ENCODE data around the gene FAM50B.

The FAM50B gene

DNA sequence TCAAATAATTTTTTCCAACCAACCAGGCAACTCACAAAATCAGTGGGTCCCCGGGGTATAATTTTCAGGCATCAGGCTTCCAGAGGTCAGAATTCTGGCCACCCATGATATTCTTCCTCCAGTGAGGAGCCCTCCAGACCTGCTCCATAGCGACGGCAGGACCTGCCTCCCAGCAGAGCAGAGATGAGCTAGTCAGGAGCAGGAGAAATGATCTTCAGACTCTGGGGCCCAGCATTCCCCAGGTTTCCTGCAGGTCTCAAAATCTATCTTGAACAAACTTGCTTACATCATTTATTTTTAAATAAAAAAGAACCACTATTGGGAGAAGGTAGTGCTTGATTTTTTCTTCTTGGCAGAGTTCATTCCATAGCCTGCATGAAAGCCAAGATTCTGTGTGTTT is 44.7 kb downstream of the FAM50B start:
- no peak for DNase-seq (ENCODE audit: low spot score)

DNA sequence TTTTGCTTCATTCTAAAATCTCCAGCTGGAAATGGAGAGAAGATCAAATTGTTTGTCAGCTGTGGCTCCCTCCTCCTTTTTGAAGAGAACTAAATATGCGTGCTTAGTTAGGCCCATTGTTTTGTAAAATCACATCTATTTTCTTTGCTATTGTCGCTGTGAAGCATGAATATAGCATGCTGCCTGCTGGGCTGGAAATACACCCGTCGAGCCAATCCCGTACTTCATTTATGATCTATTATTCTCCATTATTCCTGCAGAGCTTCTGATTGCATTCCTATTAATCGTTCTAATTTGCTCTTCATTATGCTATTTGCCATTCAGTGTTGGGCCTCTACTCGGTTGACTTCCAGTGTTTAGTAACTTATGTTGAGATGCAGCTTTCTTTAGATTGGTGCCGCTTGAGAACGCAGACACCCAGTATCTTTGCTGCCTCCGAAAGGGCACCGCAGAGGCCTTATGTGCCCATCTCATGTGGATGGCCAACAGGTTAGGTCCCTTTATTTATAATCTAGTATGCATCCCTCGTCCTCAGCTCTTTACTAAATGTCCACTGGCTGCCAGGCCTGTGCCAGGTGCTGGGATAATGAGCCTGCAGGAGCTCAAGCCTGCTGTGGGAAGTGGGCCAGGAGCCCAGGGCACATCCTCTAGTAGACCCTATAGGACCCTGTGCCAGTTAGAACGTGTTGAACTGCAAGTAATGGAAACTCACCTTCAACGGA is 45.6 kb downstream of the FAM50B start:
- no peak for DNase-seq (ENCODE audit: low spot score)

DNA sequence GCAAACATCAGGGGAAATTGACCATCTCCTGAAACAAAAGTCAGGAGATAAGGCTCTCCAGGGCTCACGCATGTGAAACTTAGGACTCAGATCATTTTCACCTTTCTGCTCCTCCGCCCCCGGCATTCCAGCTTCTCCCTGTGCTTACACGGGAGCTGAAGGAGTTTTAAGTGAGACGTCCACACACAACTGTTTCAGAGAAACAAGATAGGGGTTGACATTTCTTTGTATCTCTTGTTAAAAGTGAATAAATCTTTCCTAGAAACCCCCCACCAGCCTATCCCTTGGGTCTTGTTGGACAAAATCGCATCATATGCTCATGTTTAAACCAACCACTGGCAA is 46.1 kb downstream of the FAM50B start:
- no peak for DNase-seq (ENCODE audit: low spot score)

DNA sequence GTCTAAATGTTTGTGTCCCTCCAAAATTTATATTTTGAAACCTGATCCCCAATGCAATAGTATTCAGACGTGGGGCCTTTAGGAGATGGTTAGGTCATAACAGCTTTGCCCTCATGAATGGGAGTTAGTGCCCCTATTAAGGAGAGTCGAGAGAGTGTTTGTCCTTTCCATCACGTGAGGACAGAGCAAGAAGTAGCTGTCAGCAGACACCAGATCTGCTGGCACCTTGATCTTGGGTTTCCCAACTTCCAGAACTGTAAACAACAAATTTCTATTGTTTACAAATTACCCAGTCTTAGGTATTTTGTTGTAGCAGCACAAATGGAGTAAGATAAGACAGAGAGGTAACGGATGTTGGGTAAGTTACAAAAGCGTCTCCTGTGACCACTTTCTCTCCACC is 46.6 kb downstream of the FAM50B start:
- no peak for DNase-seq (ENCODE audit: low spot score)

DNA sequence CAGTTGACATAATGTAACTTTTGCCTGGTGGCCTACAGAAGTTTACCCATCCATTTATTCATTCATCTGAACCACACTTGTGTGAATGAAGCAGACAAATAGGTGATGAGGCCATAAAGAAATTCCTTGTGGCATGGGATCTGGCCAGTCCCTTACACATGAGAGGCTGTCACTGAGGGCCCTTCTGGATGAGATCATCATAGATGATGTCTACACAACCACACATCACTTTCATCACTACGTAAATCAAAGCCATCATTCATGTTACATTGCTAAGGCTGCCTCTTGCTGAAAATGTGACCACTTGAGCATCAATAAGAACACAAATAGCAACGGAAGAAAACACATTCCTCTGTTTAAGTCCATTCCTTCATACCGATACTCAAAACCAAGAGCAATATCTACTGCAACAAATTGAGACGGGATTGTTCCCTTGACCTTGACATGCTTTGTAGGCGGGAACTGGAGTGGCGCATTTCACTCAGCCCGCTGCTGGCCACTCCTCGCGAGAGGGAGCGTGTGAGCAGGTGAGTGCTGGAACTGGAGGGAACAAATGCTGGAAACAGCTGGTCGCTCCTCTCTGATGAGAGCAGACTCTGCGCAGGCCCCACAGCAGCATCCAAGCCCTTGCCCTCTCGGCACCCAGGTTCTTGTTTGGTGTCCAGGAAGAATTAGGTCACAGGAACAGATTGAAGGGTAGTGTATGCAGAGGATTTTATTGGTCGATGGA is 49.3 kb downstream of the FAM50B start:
- peak; percentile 57 for DNase-seq (ENCODE audit: low spot score)

DNA sequence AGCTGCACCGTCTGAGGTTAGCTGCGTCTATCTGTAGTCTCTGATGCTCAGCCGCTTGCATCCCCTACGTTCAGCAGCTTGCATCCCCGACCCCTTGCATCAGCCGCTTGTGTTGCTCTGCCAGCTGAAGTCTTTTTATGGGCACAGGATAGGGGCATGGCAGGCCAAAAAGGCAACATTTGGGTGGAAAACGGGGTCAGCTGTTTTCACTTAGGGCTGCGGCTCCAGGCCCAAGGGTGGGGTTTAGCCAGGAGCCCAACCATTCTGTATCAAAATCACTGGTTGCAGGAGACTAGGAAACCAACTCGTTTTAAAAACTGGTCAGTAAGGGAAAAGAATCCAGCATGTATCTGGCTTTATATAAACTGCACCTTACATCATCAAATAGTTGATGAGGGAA is 49.9 kb downstream of the FAM50B start:
- DNase-seq (ENCODE audit: low spot score) = no peak

DNA sequence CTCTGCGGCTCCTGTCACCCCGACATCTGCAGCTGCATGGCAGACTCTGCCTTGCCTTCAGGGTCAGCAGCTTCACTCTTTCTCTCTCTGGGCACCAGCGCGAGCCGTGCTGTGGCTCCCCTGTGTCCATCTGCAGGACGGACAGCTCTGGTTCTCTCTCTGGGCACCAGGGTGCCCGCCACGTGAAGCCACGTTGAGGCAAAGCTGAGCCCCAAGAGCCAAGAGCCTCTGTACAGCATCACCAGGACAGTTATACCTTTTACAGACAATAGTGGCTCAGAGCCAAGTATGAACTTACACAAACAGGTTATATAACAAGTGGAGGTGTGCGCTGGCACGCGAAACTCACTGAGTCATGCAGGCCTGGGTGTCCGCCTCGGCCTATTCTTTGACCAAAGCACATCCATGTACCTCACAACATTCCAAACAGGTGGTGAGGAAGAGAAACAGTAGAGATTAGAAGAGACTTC is 50.8 kb downstream of the FAM50B start:
- DNase-seq (ENCODE audit: low spot score) = peak; percentile 67

Measured in SW480 (cell line).